CD4-positive, CD25-positive, alpha-beta regulatory T cell (primary cell): ENCODE results near the gene UFSP2. TPM values are rescaled to one million over a fixed set of nuclear protein-coding genes. Genes with fewer than 3 reads are reported as not detected.
A peak's percentile ranks its signal among the peaks of the same experiment; 100 is the strongest.

ENCODE experiments used
- ATAC-seq, 2 donors: fragments of 150-1000 bp; cut with Tn5 transposase; one replicate each; pipeline ENCODE4 v1.10.0; 2021; ENCODE audit warnings: low read depth in 2 of 2, moderate number of reproducible peaks in 2 of 2, moderate library complexity in 1 of 2
- DNase-seq, 3 donors: peaks; one replicate each; pipeline versions ENCODE4 v3.0.0 to v3.0.0-alpha.2; 2012 to 2022; ENCODE audit warnings: mixed read lengths in 1 of 3
- H3K27ac ChIP-seq: one replicate; pipeline ENCODE4 v1.7.0; 2013; ENCODE audit warnings: mild to moderate bottlenecking, low read length; ENCODE audit not compliant: insufficient read depth, poor library complexity, severe bottlenecking
- H3K27me3 ChIP-seq: one replicate; pipeline ENCODE4 v1.7.0; 2013; ENCODE audit warnings: low read length; ENCODE audit not compliant: control insufficient read depth, insufficient read depth
- H3K36me3 ChIP-seq: one replicate; pipeline ENCODE4 v1.7.0; 2013; ENCODE audit warnings: mild to moderate bottlenecking, low read length, moderate library complexity; ENCODE audit not compliant: control insufficient read depth, insufficient read depth
- H3K4me1 ChIP-seq: 2 replicates; pipeline ENCODE4 v1.7.0; 2013; ENCODE audit warnings: mild to moderate bottlenecking, low read length; ENCODE audit not compliant: insufficient read depth, control insufficient read depth, poor library complexity, severe bottlenecking
- H3K4me3 ChIP-seq: one replicate; pipeline ENCODE4 v1.7.0; 2013; ENCODE audit warnings: low read depth, mild to moderate bottlenecking, low read length, moderate library complexity
- H3K9me3 ChIP-seq, 2 experiments: 1 replicate in 1 of 2; 2 replicates in 1 of 2; pipeline ENCODE4 v1.7.0; 2013; ENCODE audit warnings: low read length in 2 of 2, mild to moderate bottlenecking in 1 of 2, moderate library complexity in 1 of 2; ENCODE audit not compliant: control insufficient read depth in 2 of 2
- H3K27ac Mint-ChIP-seq, 3 donors: one replicate each; pipeline ENCODE4 v1.8.0; 2020 to 2022; ENCODE audit warnings: mild to moderate bottlenecking in 3 of 3, mixed read lengths in 3 of 3, moderate library complexity in 2 of 3
- H3K27me3 Mint-ChIP-seq: one replicate; pipeline ENCODE4 v1.8.0; 2022; ENCODE audit warnings: mild to moderate bottlenecking, mixed read lengths
- H3K36me3 Mint-ChIP-seq: one replicate; pipeline ENCODE4 v1.8.0; 2020; ENCODE audit warnings: mixed read lengths
- H3K4me1 Mint-ChIP-seq, 4 donors: one replicate each; pipeline ENCODE4 v1.8.0; 2020 to 2022; ENCODE audit warnings: mixed read lengths in 4 of 4, mild to moderate bottlenecking in 1 of 4
- H3K4me3 Mint-ChIP-seq, 4 donors: one replicate each; pipeline ENCODE4 v1.8.0; 2020 to 2022; ENCODE audit warnings: mild to moderate bottlenecking in 4 of 4, mixed read lengths in 4 of 4, moderate library complexity in 3 of 4
- H3K9me3 Mint-ChIP-seq, 7 donors: one replicate each; pipeline ENCODE4 v1.8.0; 2020 to 2022; ENCODE audit warnings: mixed read lengths in 7 of 7, mild to moderate bottlenecking in 3 of 7, moderate library complexity in 2 of 7
- polyA plus RNA-seq, 4 donors: library from polyadenylated mRNA; unstranded; fragments of 300-500 nt; fragmentation: Illumina TruSeq; gene quantifications; one replicate each; pipeline ENCODE4 v1.2.3, GENCODE V29; 2021
- total RNA-seq: library from RNA; stranded (reverse); gene quantifications from one replicate; pipeline ENCODE4 v1.2.3, GENCODE V29; 2022

Gene UFSP2
- total and polyA plus RNA-seq, 5 donors from 2014 or later, result 18.2 to 45.3 (median 43.3) TPM

- Mint-ChIP-seq H3K4me3 (peak overlapping the region in 1 of 4 donors; percentile 0), H3K36me3 (no peaks in the 10 kb centered on the region), H3K27ac (no peak overlapping the region), H3K9me3 (no peaks in the 10 kb centered on the region), H3K4me1 (peaks cover 10 to 25% (median 22%) of the 10 kb centered on the region in 4 donors), H3K27me3 (no peaks in the 10 kb centered on the region)
- H3K9me3 ChIP-seq, result no peaks in the 10 kb centered on the region
- DNase-seq, result no peak
- H3K36me3 ChIP-seq, result no peaks in the 10 kb centered on the region
- H3K4me3 ChIP-seq, result no peak overlapping the region
- ATAC-seq, result no peak
- no peaks in the 10 kb centered on the region for H3K27me3 ChIP-seq
- H3K4me1 ChIP-seq, result peaks cover 21% of the 10 kb centered on the region
- no peak overlapping the region for H3K27ac ChIP-seq
Observed at GRCh38 chr4:185392156-185392555, 33.6 kb downstream of the UFSP2 start.

GRCh38 chr4:185390941-185391340, 34.8 kb downstream of the UFSP2 start:
- Histone ChIP-seq H3K4me3 (no peak overlapping the region), H3K27me3 (no peaks in the 10 kb centered on the region), H3K27ac (no peak overlapping the region), H3K4me1 (peaks cover 15% of the 10 kb centered on the region), H3K9me3 (no peaks in the 10 kb centered on the region), H3K36me3 (no peaks in the 10 kb centered on the region)
- Mint-ChIP-seq H3K27ac (peak overlapping the region in 2 of 3 donors; percentile 15 to 24), H3K27me3 (peaks cover 2% of the 10 kb centered on the region), H3K4me1 (peaks cover 10 to 24% (median 17%) of the 10 kb centered on the region in 4 donors), H3K36me3 (no peaks in the 10 kb centered on the region), H3K4me3 (no peak overlapping the region), H3K9me3 (no peaks in the 10 kb centered on the region)
- no peak for DNase-seq
- no peak for ATAC-seq

GRCh38 chr4:185387957-185388356, 37.8 kb downstream of the UFSP2 start:
- Histone ChIP-seq H3K9me3 (no peaks in the 10 kb centered on the region), H3K4me1 (no peaks in the 10 kb centered on the region), H3K27me3 (no peaks in the 10 kb centered on the region), H3K4me3 (no peak overlapping the region), H3K36me3 (no peaks in the 10 kb centered on the region), H3K27ac (no peak overlapping the region)
- H3K4me1 Mint-ChIP-seq, result peaks cover 4 to 15% (median 8%) of the 10 kb centered on the region in 4 donors
- H3K4me3 Mint-ChIP-seq, result no peak overlapping the region
- no peak for ATAC-seq
- peaks cover 4% of the 10 kb centered on the region for H3K27me3 Mint-ChIP-seq
- H3K9me3 Mint-ChIP-seq, result no peaks in the 10 kb centered on the region
- H3K27ac Mint-ChIP-seq, result no peak overlapping the region
- no peaks in the 10 kb centered on the region for H3K36me3 Mint-ChIP-seq
- DNase-seq, result no peak

GRCh38 chr4:185384930-185385331, 40.8 kb downstream of the UFSP2 start:
- DNase-seq (no peak), ATAC-seq (no peak)
- no peaks in the 10 kb centered on the region for H3K27me3 ChIP-seq
- H3K36me3 Mint-ChIP-seq, result peaks cover 4% of the 10 kb centered on the region
- peaks cover 0 to 11% (median 0%) of the 10 kb centered on the region in 7 donors for H3K9me3 Mint-ChIP-seq
- no peaks in the 10 kb centered on the region for H3K4me1 ChIP-seq
- H3K27ac ChIP-seq, result no peak overlapping the region
- no peak overlapping the region for H3K27ac Mint-ChIP-seq
- H3K36me3 ChIP-seq, result no peaks in the 10 kb centered on the region
- H3K4me1 Mint-ChIP-seq, result peaks cover 4 to 9% (median 8%) of the 10 kb centered on the region in 4 donors
- H3K4me3 ChIP-seq, result no peak overlapping the region
- peaks cover 4% of the 10 kb centered on the region for H3K27me3 Mint-ChIP-seq
- H3K9me3 ChIP-seq, result peaks cover 0 to 6% of the 10 kb centered on the region in 2 experiments
- no peak overlapping the region for H3K4me3 Mint-ChIP-seq

- no peak for ATAC-seq
- Mint-ChIP-seq H3K27me3 (peaks cover 4% of the 10 kb centered on the region), H3K4me3 (no peak overlapping the region), H3K27ac (no peak overlapping the region), H3K4me1 (peaks cover 0 to 9% (median 8%) of the 10 kb centered on the region in 4 donors), H3K9me3 (peaks cover 0 to 11% (median 0%) of the 10 kb centered on the region in 7 donors), H3K36me3 (peaks cover 4% of the 10 kb centered on the region)
- Histone ChIP-seq H3K27ac (no peak overlapping the region), H3K4me1 (no peaks in the 10 kb centered on the region), H3K36me3 (no peaks in the 10 kb centered on the region), H3K4me3 (no peak overlapping the region), H3K27me3 (no peaks in the 10 kb centered on the region), H3K9me3 (peaks cover 0 to 6% of the 10 kb centered on the region in 2 experiments)
- DNase-seq, result no peak
Observed at GRCh38 chr4:185384061-185384460, 41.7 kb downstream of the UFSP2 start.

GRCh38 chr4:185383451-185383850, 42.3 kb downstream of the UFSP2 start:
- Histone ChIP-seq H3K36me3 (no peaks in the 10 kb centered on the region), H3K9me3 (peaks cover 0 to 6% of the 10 kb centered on the region in 2 experiments), H3K27ac (no peak overlapping the region), H3K27me3 (no peaks in the 10 kb centered on the region), H3K4me3 (no peak overlapping the region), H3K4me1 (no peaks in the 10 kb centered on the region)
- H3K9me3 Mint-ChIP-seq, result peaks cover 0 to 11% (median 0%) of the 10 kb centered on the region in 7 donors
- H3K27me3 Mint-ChIP-seq, result peaks cover 4% of the 10 kb centered on the region
- H3K36me3 Mint-ChIP-seq, result peaks cover 4% of the 10 kb centered on the region
- no peak for ATAC-seq
- H3K4me1 Mint-ChIP-seq, result peaks cover 0 to 9% (median 8%) of the 10 kb centered on the region in 4 donors
- no peak overlapping the region for H3K27ac Mint-ChIP-seq
- no peak overlapping the region for H3K4me3 Mint-ChIP-seq
- no peak for DNase-seq

- no peak overlapping the region for H3K4me3 Mint-ChIP-seq
- peaks cover 4% of the 10 kb centered on the region for H3K36me3 Mint-ChIP-seq
- no peaks in the 10 kb centered on the region for H3K36me3 ChIP-seq
- H3K4me1 Mint-ChIP-seq, result peaks cover 0 to 9% (median 8%) of the 10 kb centered on the region in 4 donors
- H3K27me3 ChIP-seq, result no peaks in the 10 kb centered on the region
- H3K27me3 Mint-ChIP-seq, result peaks cover 4% of the 10 kb centered on the region
- no peaks in the 10 kb centered on the region for H3K4me1 ChIP-seq
- H3K9me3 ChIP-seq, result peaks cover 0 to 6% of the 10 kb centered on the region in 2 experiments
- no peak overlapping the region for H3K4me3 ChIP-seq
- H3K9me3 Mint-ChIP-seq, result peaks cover 0 to 11% (median 0%) of the 10 kb centered on the region in 7 donors
- ATAC-seq (no peak), DNase-seq (no peak)
- no peak overlapping the region for H3K27ac Mint-ChIP-seq
- no peak overlapping the region for H3K27ac ChIP-seq
Observed at GRCh38 chr4:185382754-185383153, 43.0 kb downstream of the UFSP2 start.
